Measurements from ENCODE around the gene ZFAND2B.

ZFAND2B gene

DNA sequence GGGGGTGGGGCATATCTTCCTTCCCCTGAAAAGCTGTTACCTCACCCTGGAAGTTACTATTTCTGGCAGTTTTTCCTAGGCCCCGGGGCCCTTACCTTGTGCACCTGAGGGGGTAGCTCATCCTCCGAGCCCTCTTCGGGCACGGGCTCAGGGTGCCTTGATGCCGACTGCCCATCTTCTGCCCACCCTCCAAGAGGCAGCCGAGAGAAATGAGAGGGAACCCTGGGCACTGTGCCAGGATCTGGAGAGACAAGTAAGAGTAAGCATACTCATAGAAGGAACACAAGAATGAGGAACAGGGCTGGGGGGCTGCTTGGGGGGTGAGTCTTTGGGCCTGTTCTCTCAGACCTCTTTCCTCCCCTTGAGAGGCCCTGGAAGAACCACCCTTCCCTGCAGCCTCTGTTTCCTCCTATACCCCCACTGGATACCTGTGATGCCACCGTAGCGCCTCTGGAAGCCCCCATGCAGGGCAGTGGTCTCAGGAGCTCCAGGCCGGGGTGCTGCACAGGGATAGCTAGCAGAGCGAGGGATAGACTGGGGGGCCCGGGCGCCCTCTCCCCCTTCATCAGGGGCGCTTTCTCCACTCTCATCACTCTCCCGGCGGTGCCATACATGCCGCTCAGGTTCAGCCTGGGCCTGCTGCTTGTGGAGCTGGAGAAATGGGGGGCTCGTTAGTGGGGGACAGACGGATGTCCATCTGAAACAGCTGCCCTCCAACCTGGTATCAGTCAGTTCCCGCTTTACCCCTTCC lies 14.2 kb downstream of the ZFAND2B start:
- no peak for DNase-seq (ENCODE audit: low spot score)

DNA sequence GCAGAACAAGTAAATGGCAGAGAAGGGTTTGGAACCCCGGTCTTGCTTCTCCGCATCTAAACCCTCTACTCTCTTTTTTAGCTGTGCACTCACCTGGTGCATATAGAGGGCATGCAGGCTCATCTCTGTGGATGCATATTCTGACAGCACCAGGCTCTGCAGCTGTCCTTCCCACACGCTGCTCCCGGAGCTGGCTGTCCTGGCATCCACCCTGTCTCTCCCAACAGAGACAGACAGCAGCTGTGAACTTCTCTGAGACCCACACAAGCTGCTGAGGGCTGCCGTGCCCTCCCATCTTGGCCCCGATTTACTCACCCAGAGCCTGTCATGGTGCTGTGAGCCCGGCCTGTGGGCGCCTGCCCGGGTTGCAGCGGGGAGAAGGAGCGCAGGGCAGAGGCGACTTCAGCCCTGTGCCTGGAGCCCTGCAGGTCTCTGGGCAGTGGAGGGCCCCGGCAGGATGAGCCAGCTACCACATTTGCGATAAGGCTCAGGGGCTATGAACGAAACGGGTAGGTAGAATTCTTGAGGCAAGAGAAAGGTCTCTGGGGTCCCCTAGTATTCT lies 15.5 kb downstream of the ZFAND2B start:
- no peak for DNase-seq (ENCODE audit: low spot score)

DNA sequence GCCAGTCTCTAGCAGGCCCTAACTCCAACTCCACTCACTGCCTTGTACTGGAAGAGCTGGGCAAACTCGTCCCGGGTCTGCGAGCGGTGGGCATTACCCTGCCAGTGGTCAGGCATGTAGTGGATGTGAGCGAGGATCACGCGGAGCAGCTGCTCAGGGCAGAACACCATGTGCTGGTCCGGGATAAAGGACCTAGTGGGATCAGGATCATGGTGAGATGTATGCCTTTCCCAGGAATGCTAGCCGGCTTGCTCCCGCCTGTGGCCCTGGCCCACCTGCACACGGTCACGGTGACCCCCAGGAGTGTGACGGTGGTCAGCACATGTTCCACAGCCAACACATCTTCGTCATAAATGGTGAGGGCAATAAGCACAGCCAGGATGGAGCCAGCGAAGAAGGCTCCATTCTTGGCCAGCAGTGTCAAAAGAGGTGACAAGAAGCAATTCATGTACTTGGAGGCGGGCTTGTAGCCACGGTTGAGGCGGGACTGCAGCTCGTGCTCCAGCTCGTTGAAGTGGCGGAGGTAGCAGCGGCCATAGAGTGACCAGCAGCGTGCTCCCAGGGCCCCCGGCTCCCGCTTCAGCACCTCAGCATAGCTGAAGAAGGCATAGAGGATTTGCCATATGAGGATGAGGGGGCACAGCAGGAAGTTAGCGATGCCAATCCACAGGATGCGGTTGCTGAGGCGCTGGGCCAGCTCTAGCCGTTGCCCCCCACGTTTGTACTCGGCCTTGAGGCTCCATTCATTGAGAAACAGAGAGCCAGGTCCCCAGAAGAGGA lies 17.4 kb downstream of the ZFAND2B start:
- no peak for DNase-seq (ENCODE audit: low spot score)

DNA sequence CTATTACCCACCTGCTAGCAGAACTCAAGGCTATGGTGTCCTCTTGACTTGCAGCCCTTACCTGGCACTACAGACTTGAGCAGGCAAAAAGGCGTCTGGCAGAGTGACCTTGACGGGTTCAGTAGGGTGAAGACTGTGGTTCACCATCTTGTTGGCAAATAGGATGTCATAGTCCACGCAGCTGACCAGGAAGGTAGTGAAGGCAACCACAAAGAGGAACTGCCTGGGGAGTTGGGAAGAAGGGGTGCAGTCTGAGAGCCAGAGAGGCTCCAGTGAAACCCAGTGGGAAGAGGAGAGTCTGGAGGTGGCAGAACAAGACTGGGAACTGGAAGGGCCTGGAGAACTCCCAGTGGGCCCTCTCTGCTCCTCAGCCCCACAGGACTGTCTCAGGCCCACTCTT lies 18.8 kb downstream of the ZFAND2B start:
- DNase-seq (ENCODE audit: low spot score), result no peak

DNA sequence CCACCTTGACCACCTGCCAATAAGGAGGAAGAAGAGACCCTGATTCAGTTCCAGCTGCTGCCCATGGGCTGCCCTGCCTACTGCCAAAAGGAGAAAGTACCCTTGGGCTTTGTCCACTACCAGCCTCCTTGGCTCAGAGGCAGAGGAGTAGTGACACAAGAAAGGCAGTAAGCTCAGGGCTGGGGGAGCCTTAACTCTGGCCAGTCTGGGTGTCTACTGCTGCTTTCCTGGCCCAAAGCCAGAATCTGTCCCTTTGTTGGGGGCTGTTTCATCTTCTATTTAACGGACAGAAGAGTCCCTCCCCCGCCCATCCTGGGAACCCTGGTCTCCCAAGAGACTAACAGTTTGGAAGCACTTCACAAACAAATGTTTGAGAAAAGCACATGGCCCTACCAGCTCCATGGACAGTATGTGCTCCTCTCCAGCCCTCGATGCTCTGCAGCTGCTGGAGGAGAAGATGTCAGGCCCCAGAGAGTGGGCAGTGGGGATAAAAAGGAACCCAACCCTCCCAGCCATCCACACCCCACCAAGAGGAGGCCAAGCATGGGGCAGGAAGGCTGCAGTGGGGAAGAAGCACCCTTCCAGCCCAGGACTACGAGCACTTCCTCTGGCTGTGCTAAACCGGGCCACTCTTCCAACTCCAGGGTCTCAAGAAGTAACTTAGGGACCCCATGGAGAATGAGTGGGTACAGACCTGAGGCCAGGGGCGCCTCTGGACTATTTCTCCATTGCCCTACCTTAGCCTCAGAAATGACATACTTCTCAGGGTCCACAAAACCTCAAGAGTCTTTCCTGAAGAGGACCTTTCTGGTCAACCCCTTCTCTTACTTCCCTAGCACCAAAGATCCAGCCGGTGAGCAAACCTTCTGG lies 21.7 kb downstream of the ZFAND2B start:
- DNase-seq (ENCODE audit: low spot score), result no peak

DNA sequence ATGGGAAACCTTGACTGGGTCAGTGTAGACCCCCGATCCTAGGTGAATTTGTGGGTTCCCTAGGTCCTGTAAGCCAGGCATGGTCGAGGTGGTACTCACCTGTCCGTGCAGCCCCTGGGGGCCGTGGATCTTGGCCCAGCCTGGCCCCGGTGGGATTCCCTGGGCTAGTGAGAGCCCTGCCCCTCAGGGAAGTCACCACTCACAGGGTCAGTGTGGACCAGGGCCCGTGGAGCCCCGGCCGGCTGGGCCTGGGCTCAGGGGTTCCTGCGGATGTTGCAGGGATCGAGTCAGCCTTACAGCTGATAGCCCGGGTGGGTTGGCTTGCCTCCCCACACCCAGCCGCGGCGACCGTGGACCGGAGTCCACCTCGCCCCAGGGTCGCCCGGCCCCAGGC lies 22.3 kb downstream of the ZFAND2B start:
- DNase-seq (ENCODE audit: low spot score), result no peak

DNA sequence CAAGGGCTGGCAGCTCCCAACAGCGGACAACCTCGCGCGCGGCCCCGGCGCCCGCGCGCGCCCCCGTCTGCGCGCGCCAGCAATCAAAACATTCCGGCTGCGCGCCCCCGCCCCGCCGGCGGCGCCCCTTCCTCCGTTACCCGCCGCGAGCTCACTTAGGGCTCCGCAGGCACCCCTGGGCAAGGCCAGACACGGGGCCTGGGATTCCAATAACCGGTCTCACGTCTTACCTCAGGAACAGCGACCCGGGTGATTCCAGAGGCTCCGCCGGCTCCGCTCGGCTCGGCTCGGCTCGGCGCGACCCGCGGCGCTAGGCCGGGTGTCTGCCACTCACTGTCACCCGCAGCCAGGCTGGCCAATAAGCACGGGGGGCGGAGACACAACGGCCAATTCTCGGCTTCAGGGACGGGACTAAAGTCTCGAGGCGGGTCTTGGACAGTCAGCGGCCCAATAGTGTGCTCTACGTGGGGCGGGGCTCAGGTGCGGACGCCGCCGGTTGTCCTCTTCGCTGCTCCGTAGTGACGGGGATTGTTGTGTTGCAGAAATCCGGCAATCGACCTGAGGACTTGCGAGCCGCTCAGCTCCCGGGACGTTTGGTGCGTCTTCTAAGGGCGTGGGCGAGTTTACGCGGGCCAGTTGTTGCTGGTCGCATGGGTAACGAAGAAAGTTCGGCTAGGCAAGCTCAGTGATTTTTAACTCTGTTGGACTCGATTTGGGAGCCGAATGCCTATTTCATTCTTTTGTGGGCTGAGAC lies 22.9 kb downstream of the ZFAND2B start, which contains the start of the genes ANKZF1 and ATG9A:
ANKZF1 (plus strand) TSS at position 502 of the 754 bp plus-strand sequence. CDS start 452 bp downstream, outside the sequence.
ATG9A (minus strand) TSS at position 332 of the 754 bp plus-strand sequence. CDS start 1,612 bp downstream, outside the sequence.
- peak; percentile 99 for DNase-seq (ENCODE audit: low spot score)

DNA sequence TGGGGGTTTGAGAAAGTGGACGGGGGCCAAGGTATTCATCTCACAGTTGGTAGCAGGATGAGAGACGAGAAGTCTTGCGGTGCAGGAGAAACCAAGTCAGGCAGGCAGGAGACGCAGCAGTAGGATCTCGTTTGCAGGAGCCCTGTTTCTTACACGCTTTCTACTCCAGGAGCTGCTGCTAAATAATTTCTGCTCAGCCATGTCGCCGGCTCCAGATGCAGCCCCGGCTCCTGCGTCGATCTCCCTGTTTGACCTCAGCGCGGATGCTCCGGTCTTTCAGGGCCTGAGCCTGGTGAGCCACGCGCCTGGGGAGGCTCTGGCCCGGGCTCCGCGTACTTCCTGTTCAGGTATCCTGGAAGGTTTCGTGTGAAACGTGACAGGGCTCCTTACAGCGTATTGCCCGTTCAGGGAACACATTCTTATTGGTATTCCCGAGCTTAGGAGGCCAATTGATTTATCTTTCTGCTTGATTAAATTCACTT lies 23.5 kb downstream of the ZFAND2B start:
- DNase-seq (ENCODE audit: low spot score), result peak; percentile 41

DNA sequence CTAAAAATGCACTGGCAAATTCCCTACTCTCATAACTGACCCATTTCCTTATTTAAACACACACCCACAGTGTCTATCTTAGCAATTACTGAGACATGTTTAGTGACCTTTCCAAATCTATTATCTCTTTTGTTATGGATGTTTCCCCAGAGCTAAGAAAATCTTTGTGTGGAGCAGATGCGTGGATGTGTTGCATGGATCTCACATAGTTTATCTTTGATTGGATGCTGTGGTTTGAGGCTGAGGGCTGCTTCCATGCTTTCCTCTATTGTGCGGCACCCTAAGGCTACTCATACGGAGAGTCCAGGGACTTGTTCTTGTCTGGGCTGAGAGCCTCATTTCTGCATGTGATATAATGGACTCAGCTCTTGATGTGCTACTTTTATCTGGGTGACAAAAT lies 27.7 kb downstream of the ZFAND2B start:
- DNase-seq (ENCODE audit: low spot score), result no peak

DNA sequence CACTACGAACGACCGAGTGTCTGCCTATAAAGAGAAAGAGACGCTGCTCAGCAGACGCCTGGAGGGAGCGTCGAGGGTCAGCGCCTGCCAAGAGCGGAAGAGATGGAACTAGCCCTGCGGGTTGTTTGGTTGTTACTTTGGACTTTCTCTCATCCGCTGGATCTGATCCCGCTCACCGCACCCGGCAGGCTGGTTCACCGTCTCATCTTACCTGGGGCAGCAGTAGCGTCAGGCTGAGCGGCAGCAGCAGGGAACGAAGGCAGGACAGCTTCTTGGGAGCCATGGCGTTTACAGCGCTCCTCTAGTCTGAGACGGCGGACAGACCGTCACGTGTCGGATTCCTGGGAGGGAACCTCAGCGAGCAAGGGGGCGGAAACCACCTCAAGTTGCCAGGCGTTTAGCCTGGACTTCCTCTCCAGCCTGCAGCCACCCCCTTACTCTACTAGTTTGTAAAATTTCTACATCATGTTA lies 36.7 kb downstream of the ZFAND2B start:
- DNase-seq (ENCODE audit: low spot score), result no peak

DNA sequence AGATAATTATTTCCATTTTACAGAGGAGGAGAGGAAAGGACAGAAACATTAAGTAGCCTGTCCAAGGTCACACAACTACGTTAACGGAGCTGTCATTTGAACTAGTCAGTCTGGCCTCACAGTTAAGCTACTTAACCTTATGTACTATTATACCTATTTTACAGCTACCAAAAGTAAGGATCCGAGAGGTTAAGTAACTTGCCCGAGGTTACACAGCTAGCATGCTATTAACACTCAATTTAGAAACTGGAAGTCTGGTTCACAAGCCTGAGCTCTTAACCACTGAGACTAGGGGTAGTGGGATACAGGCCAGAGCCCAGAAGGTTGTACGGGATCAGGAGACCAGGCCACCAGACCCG lies 38.2 kb downstream of the ZFAND2B start:
- DNase-seq (ENCODE audit: low spot score), result no peak

DNA sequence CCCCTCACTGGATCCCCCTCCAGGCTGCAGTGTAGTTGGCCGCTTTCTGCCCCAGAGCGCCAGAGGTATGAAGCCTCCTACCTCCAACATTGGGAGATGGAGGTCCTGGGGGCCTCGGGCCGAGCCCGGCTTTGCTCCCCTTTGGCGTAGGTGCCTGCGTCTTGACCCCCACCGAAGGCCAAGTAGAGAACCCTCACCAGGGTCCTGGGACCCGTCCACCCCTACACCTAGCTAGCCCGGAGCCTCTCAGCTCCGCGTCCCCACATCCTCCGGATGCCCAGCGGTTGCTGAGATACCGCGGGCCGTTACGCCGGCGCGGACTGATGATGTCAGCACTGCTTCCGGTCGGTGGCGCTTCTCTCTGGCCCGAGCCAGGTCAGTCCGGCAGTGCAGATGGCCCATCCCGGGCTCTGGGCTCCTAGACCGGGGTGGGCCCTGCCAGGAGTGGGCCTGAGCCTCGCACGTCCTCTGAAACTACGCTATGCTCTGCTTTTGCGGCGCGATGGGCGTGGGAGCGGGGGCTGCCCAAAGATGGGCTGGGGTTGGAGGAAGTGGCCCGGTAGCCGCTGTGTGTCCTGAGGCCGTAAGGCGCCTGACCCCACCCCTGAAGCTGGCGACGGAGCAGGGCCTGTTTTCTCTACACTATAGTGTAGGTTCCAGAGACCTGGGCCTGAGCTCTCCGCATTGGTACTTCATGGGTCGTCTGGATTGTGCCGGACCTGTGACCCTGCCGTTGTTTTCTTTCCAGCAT lies 38.7 kb downstream of the ZFAND2B start, which contains the start of the genes GLB1L and STK16:
GLB1L (minus strand) TSS at position 297 of the 751 bp plus-strand sequence. CDS start 1,871 bp downstream, outside the sequence.
STK16 (plus strand) TSS at position 332 of the 751 bp plus-strand sequence. CDS start 521 bp downstream, outside the sequence.
- peak; percentile 91 for DNase-seq (ENCODE audit: low spot score)

DNA sequence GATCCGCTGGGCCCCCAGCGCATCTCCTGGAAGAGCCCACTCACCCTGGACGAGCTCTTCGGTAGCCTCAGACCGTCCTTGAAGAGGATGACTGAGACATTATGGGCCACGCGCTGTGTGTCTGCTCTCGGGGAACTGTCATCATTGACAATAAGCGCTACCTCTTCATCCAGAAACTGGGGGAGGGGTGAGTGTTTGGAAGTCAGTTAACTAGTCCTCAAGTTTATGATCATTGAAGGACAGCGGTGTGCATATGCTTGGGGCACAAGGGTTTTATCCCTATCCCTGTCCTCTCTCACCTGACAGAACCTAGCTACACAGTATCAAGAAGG lies 39.3 kb downstream of the ZFAND2B start:
- no peak for DNase-seq (ENCODE audit: low spot score)

DNA sequence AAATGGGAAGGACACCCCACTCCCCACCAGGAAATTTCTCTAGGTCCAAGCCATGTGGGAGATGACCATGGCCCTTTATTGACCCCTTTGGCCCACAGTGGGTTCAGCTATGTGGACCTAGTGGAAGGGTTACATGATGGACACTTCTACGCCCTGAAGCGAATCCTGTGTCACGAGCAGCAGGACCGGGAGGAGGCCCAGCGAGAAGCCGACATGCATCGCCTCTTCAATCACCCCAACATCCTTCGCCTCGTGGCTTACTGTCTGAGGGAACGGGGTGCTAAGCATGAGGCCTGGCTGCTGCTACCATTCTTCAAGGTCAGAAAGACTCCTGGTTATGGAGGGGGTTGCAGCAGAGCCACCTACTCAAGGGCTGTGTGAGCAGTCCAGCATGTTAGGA lies 40.0 kb downstream of the ZFAND2B start:
- DNase-seq (ENCODE audit: low spot score), result no peak

DNA sequence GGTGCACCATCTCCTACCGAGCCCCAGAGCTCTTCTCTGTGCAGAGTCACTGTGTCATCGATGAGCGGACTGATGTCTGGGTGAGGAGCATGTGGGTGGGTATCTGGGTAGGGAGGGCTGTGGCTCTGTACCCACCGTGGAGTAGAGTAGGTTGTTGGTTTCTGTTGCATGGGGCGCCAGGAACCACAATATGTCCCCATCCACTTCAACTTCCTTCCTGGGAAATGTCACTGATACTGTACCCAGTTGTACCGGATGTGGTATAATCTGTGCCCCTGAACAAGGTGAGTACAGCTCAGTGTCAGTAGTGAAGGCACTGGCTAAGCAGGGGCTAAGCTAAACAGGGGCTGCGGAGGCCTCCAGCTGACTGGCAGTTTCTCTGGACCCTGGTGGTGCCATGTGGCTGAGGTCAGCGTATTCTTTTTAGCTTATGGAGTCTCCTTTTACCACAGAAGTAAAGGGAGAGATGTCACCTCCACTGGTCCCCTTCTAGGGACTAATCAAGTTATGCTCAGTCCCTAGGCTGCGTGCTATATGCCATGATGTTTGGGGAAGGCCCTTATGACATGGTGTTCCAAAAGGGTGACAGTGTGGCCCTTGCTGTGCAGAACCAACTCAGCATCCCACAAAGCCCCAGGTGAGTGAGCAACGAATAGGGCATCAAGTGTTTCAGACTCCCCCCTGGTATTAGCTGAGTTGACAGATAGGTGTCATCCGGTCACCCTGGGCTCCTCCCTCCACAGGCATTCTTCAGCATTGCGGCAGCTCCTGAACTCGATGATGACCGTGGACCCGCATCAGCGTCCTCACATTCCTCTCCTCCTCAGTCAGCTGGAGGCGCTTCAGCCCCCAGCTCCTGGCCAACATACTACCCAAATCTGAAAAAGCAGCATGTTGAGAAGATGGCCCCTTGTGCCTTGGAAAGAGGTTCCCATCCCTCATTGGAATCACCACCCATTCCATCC lies 41.4 kb downstream of the ZFAND2B start:
- no peak for DNase-seq (ENCODE audit: low spot score)

DNA sequence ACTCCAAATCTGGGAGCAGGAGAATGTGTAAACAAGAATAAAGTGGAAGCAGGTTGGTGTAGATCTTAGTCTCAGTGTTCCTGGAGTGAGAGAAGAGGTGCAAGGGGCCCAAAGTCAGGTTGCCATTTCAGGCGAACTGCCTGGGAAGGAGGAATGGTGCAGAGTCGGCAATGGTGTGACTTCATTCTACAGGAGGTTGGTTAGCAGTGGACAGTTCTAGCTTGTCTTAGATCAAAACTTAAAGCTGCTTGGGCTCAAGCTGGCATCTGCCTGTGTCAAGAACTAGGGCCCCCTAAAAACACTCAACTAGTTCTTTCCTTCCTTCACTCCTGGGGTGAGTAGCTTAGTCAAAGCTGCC lies 42.2 kb downstream of the ZFAND2B start:
- DNase-seq (ENCODE audit: low spot score), result no peak

DNA sequence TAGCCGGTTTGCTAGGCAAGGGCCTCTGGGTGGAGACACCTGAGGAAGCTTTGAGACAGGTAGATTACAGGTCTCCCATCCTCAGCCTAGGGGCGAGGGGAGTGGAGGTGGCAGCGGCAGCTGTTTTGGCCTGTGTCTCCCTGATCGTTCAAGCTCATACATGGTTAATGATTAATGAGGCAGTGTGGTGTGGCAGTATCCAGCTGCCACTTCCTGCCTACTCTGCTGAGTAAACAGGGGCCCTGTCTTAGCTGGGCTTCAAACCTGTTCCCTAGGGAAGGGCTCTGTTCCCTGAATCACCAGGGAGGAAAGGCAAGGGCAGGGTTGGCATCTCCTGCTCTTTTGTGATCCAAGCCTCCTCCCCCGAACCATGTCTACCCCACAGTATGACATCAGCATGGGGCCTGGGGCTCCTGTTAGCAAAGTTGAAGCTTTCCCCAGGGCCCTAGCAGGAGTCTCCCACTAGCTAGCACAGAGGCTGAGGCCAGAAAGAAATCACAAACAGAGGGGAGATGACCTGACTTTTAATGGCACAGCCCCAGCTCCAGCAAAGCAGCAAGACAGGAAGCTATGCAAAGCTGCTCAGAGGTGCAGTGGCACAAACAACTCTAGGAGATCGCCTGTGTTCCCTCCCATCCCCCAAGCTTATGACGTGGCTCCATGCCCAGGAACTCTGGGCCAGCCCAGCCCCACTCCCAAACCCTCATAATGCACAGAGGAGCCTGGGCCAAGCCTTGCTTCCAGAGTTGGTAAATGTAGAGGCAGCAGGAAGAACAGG lies 42.8 kb downstream of the ZFAND2B start:
- DNase-seq (ENCODE audit: low spot score), result peak; percentile 89
